ENCODE data around the gene DGKK.

The DGKK gene

DNA sequence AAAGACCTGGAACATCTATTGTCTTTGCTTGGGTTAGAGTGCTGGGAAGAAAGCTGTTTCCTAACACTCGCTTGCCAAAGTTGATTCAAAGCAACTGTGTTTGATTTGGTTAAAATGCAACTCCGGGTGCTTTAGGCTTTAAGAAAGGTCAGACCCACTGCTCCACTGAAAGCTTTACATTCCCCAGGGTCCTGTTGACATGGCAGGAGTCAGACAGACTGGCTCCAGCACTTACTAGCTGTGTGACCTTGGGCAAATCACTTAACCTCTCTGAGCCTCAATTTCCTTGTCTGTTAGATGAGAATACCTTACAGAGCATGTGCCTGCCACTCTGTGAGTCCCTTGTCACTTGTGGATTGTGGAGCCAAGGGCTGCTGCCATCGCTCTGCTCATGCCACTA is 39.0 kb downstream of the DGKK start:
- TF ChIP-seq, protein P1, sequence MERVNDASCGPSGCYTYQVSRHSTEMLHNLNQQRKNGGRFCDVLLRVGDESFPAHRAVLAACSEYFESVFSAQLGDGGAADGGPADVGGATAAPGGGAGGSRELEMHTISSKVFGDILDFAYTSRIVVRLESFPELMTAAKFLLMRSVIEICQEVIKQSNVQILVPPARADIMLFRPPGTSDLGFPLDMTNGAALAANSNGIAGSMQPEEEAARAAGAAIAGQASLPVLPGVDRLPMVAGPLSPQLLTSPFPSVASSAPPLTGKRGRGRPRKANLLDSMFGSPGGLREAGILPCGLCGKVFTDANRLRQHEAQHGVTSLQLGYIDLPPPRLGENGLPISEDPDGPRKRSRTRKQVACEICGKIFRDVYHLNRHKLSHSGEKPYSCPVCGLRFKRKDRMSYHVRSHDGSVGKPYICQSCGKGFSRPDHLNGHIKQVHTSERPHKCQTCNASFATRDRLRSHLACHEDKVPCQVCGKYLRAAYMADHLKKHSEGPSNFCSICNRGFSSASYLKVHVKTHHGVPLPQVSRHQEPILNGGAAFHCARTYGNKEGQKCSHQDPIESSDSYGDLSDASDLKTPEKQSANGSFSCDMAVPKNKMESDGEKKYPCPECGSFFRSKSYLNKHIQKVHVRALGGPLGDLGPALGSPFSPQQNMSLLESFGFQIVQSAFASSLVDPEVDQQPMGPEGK (CRISPR knock-in tag; IDR thresholded peaks at IDR 0.05; ENCODE audit: borderline replicate concordance): no peak
- TF ChIP-seq ZNF8 (CRISPR knock-in tag; IDR thresholded peaks at IDR 0.05) (no peak), ZNF565 (CRISPR knock-in tag; conservative IDR thresholded peaks at IDR 0.05; ENCODE audit: low read depth) (no peak), TCF4 (CRISPR knock-in tag; IDR thresholded peaks at IDR 0.05; ENCODE audit: borderline replicate concordance) (no peak)
- TF ChIP-seq, protein P2, sequence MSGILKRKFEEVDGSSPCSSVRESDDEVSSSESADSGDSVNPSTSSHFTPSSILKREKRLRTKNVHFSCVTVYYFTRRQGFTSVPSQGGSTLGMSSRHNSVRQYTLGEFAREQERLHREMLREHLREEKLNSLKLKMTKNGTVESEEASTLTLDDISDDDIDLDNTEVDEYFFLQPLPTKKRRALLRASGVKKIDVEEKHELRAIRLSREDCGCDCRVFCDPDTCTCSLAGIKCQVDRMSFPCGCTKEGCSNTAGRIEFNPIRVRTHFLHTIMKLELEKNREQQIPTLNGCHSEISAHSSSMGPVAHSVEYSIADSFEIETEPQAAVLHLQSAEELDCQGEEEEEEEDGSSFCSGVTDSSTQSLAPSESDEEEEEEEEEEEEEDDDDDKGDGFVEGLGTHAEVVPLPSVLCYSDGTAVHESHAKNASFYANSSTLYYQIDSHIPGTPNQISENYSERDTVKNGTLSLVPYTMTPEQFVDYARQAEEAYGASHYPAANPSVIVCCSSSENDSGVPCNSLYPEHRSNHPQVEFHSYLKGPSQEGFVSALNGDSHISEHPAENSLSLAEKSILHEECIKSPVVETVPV (CRISPR knock-in tag; IDR thresholded peaks at IDR 0.05): no peak
- no peak for ATAC-seq

DNA sequence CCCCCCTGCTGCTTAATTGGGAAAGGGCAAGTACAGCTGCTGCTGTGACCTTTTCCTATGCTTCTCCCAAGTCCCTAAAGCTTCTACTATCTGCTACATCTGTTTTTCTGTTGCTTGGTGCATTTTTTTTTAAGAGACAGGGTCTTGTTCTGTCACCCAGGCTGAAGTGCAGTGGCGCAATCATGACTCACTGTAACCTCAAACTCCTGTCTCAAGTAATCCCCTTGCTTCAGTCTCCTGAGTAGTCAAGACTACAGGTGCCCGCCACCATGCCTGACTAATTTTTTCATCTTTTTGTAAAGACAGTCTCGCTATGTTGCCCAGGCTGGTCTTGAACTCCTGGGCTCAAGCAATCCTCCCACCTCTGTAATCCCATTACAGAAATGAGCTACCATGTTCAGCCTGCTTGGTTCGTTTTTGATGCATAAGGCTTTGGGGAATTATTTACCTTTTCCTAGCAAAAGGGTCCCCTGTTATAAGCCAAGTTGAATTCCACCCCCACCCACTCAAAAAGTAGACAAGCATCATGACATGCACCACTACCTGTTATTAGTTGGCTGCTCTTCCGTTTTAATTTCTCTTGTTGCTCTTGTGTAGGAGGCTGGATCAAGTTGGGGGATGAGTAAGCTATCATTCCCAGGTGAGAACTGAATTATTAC is 39.6 kb downstream of the DGKK start:
- no peak for ATAC-seq
- TF ChIP-seq ZNF565 (CRISPR knock-in tag; conservative IDR thresholded peaks at IDR 0.05; ENCODE audit: low read depth) (no peak), RARB (CRISPR knock-in tag; IDR thresholded peaks at IDR 0.05) (no peak), ISL1 (CRISPR knock-in tag; IDR thresholded peaks at IDR 0.05) (no peak), CSDC2 (CRISPR knock-in tag; IDR thresholded peaks at IDR 0.05) (no peak), TCF4 (CRISPR knock-in tag; IDR thresholded peaks at IDR 0.05; ENCODE audit: borderline replicate concordance) (no peak), ESRRG (CRISPR knock-in tag; IDR thresholded peaks at IDR 0.05) (no peak), PPARA (CRISPR knock-in tag; IDR thresholded peaks at IDR 0.05; ENCODE audit: borderline replicate concordance) (no peak), ZNF8 (CRISPR knock-in tag; IDR thresholded peaks at IDR 0.05) (no peak), SNAI2 (CRISPR knock-in tag; IDR thresholded peaks at IDR 0.05) (no peak), ZFP3 (CRISPR knock-in tag; IDR thresholded peaks at IDR 0.05) (no peak), ZNF70 (CRISPR knock-in tag; IDR thresholded peaks at IDR 0.05) (no peak)
- TF ChIP-seq, protein P1 (CRISPR knock-in tag; IDR thresholded peaks at IDR 0.05; ENCODE audit: borderline replicate concordance): no peak
- TF ChIP-seq, protein P3, sequence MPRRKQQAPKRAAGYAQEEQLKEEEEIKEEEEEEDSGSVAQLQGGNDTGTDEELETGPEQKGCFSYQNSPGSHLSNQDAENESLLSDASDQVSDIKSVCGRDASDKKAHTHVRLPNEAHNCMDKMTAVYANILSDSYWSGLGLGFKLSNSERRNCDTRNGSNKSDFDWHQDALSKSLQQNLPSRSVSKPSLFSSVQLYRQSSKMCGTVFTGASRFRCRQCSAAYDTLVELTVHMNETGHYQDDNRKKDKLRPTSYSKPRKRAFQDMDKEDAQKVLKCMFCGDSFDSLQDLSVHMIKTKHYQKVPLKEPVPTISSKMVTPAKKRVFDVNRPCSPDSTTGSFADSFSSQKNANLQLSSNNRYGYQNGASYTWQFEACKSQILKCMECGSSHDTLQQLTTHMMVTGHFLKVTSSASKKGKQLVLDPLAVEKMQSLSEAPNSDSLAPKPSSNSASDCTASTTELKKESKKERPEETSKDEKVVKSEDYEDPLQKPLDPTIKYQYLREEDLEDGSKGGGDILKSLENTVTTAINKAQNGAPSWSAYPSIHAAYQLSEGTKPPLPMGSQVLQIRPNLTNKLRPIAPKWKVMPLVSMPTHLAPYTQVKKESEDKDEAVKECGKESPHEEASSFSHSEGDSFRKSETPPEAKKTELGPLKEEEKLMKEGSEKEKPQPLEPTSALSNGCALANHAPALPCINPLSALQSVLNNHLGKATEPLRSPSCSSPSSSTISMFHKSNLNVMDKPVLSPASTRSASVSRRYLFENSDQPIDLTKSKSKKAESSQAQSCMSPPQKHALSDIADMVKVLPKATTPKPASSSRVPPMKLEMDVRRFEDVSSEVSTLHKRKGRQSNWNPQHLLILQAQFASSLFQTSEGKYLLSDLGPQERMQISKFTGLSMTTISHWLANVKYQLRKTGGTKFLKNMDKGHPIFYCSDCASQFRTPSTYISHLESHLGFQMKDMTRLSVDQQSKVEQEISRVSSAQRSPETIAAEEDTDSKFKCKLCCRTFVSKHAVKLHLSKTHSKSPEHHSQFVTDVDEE (CRISPR knock-in tag; IDR thresholded peaks at IDR 0.05): no peak
- TF ChIP-seq, protein P4, sequence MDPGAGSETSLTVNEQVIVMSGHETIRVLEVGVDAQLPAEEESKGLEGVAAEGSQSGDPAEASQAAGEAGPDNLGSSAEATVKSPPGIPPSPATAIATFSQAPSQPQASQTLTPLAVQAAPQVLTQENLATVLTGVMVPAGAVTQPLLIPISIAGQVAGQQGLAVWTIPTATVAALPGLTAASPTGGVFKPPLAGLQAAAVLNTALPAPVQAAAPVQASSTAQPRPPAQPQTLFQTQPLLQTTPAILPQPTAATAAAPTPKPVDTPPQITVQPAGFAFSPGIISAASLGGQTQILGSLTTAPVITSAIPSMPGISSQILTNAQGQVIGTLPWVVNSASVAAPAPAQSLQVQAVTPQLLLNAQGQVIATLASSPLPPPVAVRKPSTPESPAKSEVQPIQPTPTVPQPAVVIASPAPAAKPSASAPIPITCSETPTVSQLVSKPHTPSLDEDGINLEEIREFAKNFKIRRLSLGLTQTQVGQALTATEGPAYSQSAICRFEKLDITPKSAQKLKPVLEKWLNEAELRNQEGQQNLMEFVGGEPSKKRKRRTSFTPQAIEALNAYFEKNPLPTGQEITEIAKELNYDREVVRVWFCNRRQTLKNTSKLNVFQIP (CRISPR knock-in tag; IDR thresholded peaks at IDR 0.05; ENCODE audit: borderline replicate concordance, low read depth): no peak

DNA sequence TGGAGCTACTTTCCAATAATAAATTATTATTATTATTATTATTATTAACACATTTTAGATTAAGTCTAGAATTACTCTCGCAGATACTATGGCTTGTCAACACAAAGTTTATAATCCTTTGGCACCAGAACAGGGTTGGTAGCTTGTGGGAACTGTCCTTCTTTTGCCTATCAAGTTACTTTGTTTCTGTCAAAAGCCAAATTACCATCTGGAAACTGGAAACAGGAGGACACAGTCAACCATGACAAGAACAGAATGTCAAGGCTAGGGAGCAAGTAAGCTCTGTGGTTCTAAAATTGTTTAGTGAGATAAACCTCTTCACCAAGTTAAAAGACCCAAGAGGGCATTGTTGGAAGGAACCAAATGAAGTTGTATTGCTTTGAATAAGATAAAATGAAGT is 42.5 kb downstream of the DGKK start:
- ATAC-seq: no peak
- no peak for TF ChIP-seq CSDC2 (CRISPR knock-in tag; IDR thresholded peaks at IDR 0.05)
- TF ChIP-seq ESRRG (CRISPR knock-in tag; IDR thresholded peaks at IDR 0.05): no peak
- TF ChIP-seq GLIS3 (CRISPR knock-in tag; IDR thresholded peaks at IDR 0.05): no peak
- no peak for TF ChIP-seq BACH2 (CRISPR knock-in tag; IDR thresholded peaks at IDR 0.05; ENCODE audit: borderline replicate concordance)
- TF ChIP-seq ZNF70 (CRISPR knock-in tag; IDR thresholded peaks at IDR 0.05): no peak

DNA sequence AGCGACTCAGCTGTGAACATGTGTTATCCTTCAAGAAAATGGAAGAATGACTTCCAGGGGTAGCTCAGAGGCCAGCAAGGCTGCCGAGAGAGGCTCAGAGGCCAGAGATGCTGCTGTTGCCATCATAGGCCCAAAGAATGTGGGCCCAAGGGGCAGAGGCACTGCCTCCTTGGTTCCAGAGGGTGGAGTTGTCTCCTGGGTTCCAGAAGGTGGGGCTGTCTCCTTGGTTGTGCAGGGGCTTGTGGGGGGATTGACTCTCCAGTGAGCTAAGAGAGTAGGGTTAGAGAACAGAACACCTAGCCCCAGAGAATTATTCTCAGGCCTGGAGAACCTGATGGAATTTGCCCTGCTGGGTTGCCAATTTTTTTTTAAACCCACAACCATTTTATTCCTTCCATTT is 62.6 kb downstream of the DGKK start:
- TF ChIP-seq, protein P5, sequence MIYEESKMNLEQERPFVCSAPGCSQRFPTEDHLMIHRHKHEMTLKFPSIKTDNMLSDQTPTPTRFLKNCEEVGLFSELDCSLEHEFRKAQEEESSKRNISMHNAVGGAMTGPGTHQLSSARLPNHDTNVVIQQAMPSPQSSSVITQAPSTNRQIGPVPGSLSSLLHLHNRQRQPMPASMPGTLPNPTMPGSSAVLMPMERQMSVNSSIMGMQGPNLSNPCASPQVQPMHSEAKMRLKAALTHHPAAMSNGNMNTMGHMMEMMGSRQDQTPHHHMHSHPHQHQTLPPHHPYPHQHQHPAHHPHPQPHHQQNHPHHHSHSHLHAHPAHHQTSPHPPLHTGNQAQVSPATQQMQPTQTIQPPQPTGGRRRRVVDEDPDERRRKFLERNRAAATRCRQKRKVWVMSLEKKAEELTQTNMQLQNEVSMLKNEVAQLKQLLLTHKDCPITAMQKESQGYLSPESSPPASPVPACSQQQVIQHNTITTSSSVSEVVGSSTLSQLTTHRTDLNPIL (CRISPR knock-in tag; IDR thresholded peaks at IDR 0.05; ENCODE audit: low read depth): no peak
- no peak for TF ChIP-seq ZNF8 (CRISPR knock-in tag; IDR thresholded peaks at IDR 0.05)
- TF ChIP-seq, protein P1 (CRISPR knock-in tag; IDR thresholded peaks at IDR 0.05; ENCODE audit: borderline replicate concordance): no peak
- no peak for TF ChIP-seq BACH2 (CRISPR knock-in tag; IDR thresholded peaks at IDR 0.05; ENCODE audit: borderline replicate concordance)
- TF ChIP-seq ARNTL (CRISPR knock-in tag; IDR thresholded peaks at IDR 0.05; ENCODE audit: borderline replicate concordance, low read depth): no peak
- no peak for TF ChIP-seq CSDC2 (CRISPR knock-in tag; IDR thresholded peaks at IDR 0.05)
- no peak for TF ChIP-seq ZFP3 (CRISPR knock-in tag; IDR thresholded peaks at IDR 0.05)
- TF ChIP-seq ZNF565 (CRISPR knock-in tag; conservative IDR thresholded peaks at IDR 0.05; ENCODE audit: low read depth): no peak
- TF ChIP-seq ISL1 (CRISPR knock-in tag; IDR thresholded peaks at IDR 0.05): no peak
- no peak for ATAC-seq

Measured in SK-N-SH treated with all-trans-retinoic acid at 6 μM for 48 hours (cell line).